NOMO-1 treated with dmso at 0.1 percent for 144 hours (cell line): ENCODE measurements around the gene ACOX3.
"Not testable (repeated sequence)": the region's sequence is repeated elsewhere in the genome, so short reads cannot be mapped to it uniquely, and the experiment has no call there.

Experiments used
- DNase-seq: peaks from one replicate; lab custom pipeline; 2025; ENCODE audit not compliant: unreplicated experiment; lab: John Stamatoyannopoulos, UW

The ACOX3 gene

DNA sequence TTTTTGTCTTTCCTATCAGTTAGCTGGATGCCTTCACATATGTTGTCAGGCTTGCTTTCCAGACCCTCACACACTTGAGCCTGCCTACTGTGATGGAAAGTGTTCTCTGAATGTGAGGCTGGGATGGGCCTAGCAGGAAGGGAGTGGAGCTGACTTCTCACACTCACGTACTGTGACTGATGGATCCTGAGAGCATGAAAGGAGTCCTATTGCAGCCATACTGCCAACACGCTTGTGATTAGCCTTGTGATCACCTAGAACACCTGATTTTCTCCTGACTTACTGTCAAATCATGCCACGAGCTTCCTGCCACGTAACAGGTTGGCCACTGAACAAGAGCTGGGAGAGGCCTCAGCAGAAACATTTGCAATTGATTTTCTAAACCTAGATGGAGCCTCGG is 49.9 kb downstream of the ACOX3 start:
- DNase-seq = no peak

DNA sequence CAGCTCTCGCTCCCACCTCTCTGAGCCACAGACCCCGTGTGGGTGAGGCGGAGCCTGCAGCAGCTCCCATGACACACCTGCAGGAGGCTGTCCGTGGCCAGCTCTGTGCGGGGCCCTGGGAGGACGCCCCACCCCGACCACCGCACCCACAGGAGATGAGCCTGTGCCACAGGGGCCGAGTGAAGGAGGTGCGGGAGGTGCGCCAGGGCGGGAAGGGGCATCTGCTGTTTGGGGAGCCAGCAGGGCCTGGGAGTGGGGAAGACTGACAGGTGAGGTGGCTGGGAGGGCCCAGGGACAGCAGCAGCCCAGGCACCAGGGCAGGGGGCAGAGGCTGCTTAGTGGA is 52.0 kb downstream of the ACOX3 start:
- DNase-seq = no peak

DNA sequence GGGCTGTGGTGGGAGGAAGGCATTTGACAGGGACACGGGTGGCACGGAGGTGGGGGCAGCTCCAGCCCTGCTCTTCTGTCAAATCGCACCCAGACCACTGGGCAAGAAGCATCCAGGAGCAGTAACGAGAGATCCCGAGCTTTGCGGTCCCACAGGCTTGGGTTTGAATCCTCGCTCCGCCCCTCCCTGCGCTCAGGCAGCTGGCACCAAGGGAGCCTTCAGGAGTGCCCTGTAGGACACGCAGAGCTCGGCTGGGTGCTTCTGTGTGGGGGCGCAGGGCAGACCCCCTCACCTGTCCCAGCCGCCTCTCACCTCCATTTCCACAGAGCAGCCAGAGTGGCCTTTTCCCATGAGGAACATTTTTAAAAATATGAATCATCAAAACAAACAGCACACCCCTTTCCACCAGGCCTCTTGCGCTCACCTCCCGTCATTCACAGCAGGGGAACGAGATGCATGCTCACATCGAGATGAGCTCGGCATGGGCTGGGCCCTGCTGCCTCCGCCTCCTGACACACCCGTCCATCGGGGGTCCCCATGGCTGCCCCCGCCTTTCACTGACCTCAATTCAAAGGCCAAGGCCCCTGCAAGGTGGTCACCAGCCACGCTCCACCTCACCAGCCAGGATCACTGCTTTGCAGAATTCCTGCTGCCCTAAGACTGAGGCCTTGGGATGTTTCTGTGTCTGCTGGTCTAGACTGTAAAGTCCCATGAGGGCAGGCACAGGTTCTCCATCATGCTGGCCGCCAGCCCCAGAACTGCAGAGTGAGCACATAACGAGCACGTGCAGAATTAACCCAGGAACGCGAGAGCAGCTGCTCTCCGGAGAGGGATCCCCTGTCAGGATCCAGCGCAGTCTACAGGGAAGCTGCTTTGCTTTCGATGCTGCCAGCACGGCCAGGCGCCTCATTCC is 52.7 kb downstream of the ACOX3 start:
- no peak for DNase-seq

- DNase-seq = no peak
These were observed 53.3 kb downstream of the ACOX3 start for GRCh38 chr4:8387194-8387593.

- no peak for DNase-seq
These were observed 53.8 kb downstream of the ACOX3 start for GRCh38 chr4:8386731-8387130.

- DNase-seq = not testable (repeated sequence)
These were observed 54.4 kb downstream of the ACOX3 start for GRCh38 chr4:8386131-8386530.

DNA sequence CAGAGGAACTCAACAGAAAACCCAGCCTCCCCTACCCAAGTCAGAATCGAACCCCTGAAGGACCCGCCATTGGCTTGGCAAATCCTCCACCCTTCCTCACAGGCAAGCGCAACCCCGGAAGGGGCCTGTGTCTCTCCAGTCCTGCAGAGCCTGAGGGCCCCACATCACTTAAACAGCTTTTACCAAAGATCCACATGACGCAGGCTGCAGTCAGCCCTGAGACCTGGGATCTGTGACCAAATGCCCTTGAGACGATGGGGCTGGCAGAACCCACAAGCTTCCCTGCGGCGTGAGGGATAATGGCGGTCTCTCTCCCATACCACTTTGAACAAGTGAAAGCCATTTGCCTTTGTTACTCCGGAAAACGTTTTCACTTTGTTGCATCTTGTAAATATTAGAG is 54.9 kb downstream of the ACOX3 start:
- no peak for DNase-seq

GRCh38 chr4:8385106-8385505 is 55.4 kb downstream of the ACOX3 start:
- no peak for DNase-seq

- no peak for DNase-seq
These were observed 56.0 kb downstream of the ACOX3 start for GRCh38 chr4:8384397-8385060.

GRCh38 chr4:8383451-8384160 is 56.9 kb downstream of the ACOX3 start:
- DNase-seq = no peak

DNA sequence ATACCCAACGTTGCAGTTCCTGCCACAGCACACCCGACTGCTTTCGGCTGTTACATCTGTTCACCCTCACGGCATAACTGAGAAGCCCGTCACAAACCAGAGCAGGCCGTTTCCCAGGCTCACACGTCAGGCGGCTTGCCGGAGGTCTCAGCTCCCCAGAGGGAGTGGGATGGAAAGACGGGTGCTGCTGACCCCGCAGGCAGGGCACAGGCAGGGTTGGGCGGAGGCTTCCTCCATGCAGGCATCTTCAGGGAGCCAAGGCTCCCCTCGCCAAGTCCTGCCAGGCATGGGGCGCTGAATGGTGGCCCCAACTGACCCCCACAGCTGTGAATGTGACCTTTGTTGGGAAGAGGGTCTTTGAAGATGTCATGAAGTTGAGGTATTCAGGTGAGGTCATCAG is 57.5 kb downstream of the ACOX3 start:
- DNase-seq = no peak

DNA sequence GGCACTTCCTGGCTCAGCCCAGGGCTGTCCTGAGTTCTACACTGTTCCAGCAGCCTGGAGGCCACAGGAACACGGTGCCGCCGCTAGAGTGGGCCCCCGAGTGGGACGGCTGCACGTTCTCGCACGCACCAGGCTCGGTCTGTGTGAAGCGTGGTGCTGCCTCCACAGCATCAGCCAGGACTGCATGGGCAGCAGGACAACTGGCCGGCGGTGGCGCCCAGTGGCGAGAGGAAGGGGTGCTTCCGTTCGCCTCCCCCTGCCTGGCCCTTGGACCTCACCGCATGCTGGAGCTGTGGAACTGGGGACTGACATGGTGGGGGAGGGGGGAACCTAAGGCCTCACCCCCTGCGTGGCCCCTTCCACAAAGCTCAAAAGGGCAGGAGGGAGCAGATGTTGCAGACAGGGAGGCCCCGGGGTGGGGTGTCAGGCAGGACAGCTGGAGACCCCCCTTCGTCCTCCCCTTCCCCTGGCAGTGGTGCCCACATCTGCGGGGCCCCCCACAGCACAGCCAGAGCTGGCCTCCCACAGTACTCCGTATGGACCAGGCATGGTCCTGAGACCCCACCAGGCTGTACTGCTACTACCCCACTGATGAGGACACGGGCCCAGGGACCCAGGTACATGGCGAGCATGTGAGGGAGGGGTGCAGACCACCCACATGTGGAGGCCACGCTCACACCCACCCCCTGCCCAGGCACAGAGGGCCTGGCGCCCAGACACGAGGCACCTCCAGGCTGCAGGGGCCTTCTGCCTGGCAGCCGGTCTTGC is 58.5 kb downstream of the ACOX3 start:
- DNase-seq = no peak

- DNase-seq = no peak
These were observed 59.8 kb downstream of the ACOX3 start for GRCh38 chr4:8380511-8381415.

GRCh38 chr4:8379771-8380170 is 60.8 kb downstream of the ACOX3 start:
- no peak for DNase-seq

- DNase-seq = no peak
These were observed 61.2 kb downstream of the ACOX3 start for GRCh38 chr4:8379281-8379680.

DNA sequence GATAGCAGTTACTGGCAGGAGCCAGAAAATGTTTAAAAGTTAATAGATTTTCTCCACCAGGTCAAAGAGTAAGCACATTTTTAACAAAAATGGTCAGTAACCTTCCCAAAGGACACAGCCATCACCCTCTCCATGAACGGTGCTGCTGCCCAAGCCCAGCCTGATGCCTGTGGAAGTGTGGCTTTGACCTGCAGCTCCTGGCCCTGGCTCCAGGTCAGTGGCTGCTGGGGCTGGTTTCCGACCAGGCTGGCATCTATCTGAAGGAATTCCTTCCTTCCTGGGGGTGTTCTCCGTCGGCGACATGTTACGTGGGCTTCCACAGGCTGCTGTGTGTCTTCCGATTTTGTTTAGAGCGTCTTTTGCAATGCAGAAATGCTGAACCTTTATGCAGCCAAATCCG is 61.7 kb downstream of the ACOX3 start:
- DNase-seq = no peak

DNA sequence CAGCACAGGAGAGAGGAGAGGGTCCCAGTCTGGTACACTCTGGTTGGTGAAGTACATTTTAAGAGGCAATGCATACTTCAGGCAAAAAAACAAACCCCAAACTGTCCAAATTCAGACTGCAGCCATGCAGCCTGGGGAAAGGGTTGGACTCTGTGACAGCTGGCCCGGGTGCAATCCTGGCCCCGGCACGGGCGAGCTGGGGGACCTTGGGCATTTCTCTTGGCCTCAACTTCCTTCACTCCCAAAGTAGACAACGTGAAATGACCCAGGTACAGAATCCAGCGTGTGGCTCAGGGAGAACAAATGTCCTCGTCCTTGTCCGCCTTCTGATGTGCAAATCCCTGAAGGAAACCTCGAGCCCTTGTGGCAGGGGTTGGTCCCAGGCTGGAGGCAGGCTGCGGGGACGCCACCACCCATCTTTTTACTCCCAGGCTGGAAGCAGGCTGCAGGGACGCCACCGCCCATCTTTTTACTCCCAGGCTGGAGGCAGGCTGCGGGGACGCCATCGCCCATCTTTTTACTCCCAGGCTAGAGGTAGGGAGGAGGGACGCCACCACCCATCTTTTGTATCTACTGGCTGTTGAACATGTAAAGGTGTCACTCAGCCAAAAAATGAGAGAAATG is 62.3 kb downstream of the ACOX3 start:
- no peak for DNase-seq

- DNase-seq = no peak
These were observed 63.1 kb downstream of the ACOX3 start for GRCh38 chr4:8377103-8378075.
